ENCODE data around the gene FABP1. TPM values are rescaled to one million over a fixed set of nuclear protein-coding genes. Genes with fewer than 3 reads are reported as not detected.

FABP1 gene
- total RNA-seq, 1 experiment from 2014 or later, result not detected

GRCh38 chr2:88126772-88127637 is 857 bp downstream of the FABP1 start:
- Histone ChIP-seq H4K20me1 (ENCODE audit: low read length) (no peaks in the 10 kb centered on the region), H3K9me2 (replicated peaks; ENCODE audit: low read length) (no peaks in the 10 kb centered on the region), H3K4me3 (ENCODE audit: low read length) (no peak overlapping the region), H3K4me1 (ENCODE audit: insufficient read depth, low read length) (no peaks in the 10 kb centered on the region), H3K27ac (ENCODE audit: low read length) (no peak overlapping the region), H3F3A (ENCODE audit: low read length, unreplicated experiment) (no peaks in the 10 kb centered on the region), H3K9me3 (ENCODE audit: low read length) (no peaks in the 10 kb centered on the region), H3K9ac (ENCODE audit: low read length) (no peak overlapping the region), H3K36me3 (ENCODE audit: low read depth, low read length) (no peaks in the 10 kb centered on the region), H3K4me2 (ENCODE audit: low read length) (no peak overlapping the region), H3K27me3 (ENCODE audit: low read length) (peaks cover 59% of the 10 kb centered on the region), H3K79me2 (ENCODE audit: low read length) (no peaks in the 10 kb centered on the region), H2AFZ (ENCODE audit: low read length) (no peak overlapping the region)
- intact Hi-C loops (cut with micrococcal nuclease), result no loop called here
- ATAC-seq, result no peak
- TF ChIP-seq EZH2phosphoT487 (IDR thresholded peaks at IDR 0.05; ENCODE audit: borderline replicate concordance, low read length) (no peak), CTCF (conservative IDR thresholded peaks at IDR 0.05; ENCODE audit: low read depth, low read length) (no peak), EZH2 (IDR thresholded peaks at IDR 0.05; ENCODE audit: low read length, unreplicated experiment) (no peak)
- BruUV-seq (replicated peaks), result no TSS peak
- ChIA-PET POLR2A (ENCODE audit: unreplicated experiment) (no interaction called here), CTCF (no interaction called here)
- no peak for DNase-seq

- Histone ChIP-seq H4K20me1 (ENCODE audit: low read length) (no peaks in the 10 kb centered on the region), H3K27ac (ENCODE audit: low read length) (no peak overlapping the region), H3K36me3 (ENCODE audit: low read depth, low read length) (no peaks in the 10 kb centered on the region), H3K4me2 (ENCODE audit: low read length) (no peak overlapping the region), H3F3A (ENCODE audit: low read length, unreplicated experiment) (no peaks in the 10 kb centered on the region), H3K9me3 (ENCODE audit: low read length) (no peaks in the 10 kb centered on the region), H3K4me1 (ENCODE audit: insufficient read depth, low read length) (no peaks in the 10 kb centered on the region), H2AFZ (ENCODE audit: low read length) (no peak overlapping the region), H3K9me2 (replicated peaks; ENCODE audit: low read length) (no peaks in the 10 kb centered on the region), H3K4me3 (ENCODE audit: low read length) (no peak overlapping the region), H3K9ac (ENCODE audit: low read length) (no peak overlapping the region), H3K79me2 (ENCODE audit: low read length) (no peaks in the 10 kb centered on the region), H3K27me3 (ENCODE audit: low read length) (peaks cover 65% of the 10 kb centered on the region)
- ChIA-PET CTCF (no interaction called here), POLR2A (ENCODE audit: unreplicated experiment) (no interaction called here)
- no peak for ATAC-seq
- BruUV-seq (replicated peaks), result no TSS peak
- TF ChIP-seq EZH2phosphoT487 (IDR thresholded peaks at IDR 0.05; ENCODE audit: borderline replicate concordance, low read length) (no peak), CTCF (conservative IDR thresholded peaks at IDR 0.05; ENCODE audit: low read depth, low read length) (no peak), EZH2 (IDR thresholded peaks at IDR 0.05; ENCODE audit: low read length, unreplicated experiment) (no peak)
- intact Hi-C loops (cut with micrococcal nuclease), result no loop called here
- DNase-seq, result no peak
These were observed 1.7 kb downstream of the FABP1 start for GRCh38 chr2:88125924-88126771.
